Transverse colon (tissue), 4 donors: ENCODE results near the gene HYAL2.

Source experiments
- EP300 ChIP-seq: sonication (generic); formaldehyde crosslinking; IDR thresholded peaks from one replicate; pipeline ENCODE4 v1.6.1; 2017; ENCODE audit warnings: antibody characterized with exemption, low read depth
- POLR2AphosphoS5 ChIP-seq, 3 donors: sonication (generic); formaldehyde crosslinking; IDR thresholded peaks; one replicate each; pipeline ENCODE4 v1.6.1; 2016; ENCODE audit warnings: antibody characterized with exemption in 3 of 3
- TF ChIP-seq, protein P1 (sequence below), 5 experiments: fragments of 200-600 bp in 3 of 5; fragments of 450-650 bp in 2 of 5; sonication (generic) in 3 of 5; IDR thresholded peaks; 1 replicate in 2 of 5; 2 replicates in 3 of 5; pipeline ENCODE4 v1.5.1; 2016 to 2017; ENCODE audit warnings: antibody characterized with exemption in 5 of 5, inconsistent platforms in 3 of 5, mild to moderate bottlenecking in 2 of 5, moderate library complexity in 1 of 5

DNA sequence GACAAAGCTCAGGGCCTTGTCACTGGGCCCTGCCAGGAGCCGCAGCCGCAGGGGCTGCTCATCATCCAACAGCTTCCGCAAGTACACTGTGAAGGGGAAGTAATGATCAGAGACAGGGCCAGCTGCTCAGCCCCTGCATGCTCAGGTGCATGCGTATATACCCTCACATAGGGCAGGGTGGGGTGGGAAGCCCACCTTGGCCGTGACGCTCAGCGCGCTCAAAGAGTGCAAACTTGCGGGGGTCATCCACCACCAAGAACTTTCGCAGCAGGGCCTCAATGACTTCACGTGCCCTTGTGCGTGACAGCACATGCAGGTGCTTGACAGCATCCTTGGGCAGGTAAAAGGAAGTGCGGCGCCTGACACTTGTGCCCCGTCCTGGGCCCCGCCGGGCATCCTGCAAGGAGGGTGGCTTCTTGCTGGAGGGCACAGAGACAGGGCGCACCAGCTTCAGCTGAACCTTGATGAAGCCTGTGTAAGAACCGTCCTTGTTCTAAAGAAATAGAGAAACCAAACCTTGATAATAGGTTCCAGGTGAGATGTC, 8.9 kb upstream of the HYAL2 start:
- TF ChIP-seq, protein P1, sequence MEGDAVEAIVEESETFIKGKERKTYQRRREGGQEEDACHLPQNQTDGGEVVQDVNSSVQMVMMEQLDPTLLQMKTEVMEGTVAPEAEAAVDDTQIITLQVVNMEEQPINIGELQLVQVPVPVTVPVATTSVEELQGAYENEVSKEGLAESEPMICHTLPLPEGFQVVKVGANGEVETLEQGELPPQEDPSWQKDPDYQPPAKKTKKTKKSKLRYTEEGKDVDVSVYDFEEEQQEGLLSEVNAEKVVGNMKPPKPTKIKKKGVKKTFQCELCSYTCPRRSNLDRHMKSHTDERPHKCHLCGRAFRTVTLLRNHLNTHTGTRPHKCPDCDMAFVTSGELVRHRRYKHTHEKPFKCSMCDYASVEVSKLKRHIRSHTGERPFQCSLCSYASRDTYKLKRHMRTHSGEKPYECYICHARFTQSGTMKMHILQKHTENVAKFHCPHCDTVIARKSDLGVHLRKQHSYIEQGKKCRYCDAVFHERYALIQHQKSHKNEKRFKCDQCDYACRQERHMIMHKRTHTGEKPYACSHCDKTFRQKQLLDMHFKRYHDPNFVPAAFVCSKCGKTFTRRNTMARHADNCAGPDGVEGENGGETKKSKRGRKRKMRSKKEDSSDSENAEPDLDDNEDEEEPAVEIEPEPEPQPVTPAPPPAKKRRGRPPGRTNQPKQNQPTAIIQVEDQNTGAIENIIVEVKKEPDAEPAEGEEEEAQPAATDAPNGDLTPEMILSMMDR (IDR thresholded peaks at IDR 0.05), result no peak
- TF ChIP-seq POLR2AphosphoS5 (IDR thresholded peaks at IDR 0.05) (no peak), EP300 (no peak)
